WERI-Rb-1 (cell line): ENCODE measurements around the gene STAM.

Experiments
- DNase-seq: peaks from one replicate; pipeline ENCODE4 v3.0.0-alpha.2; 2020
- H3K27ac ChIP-seq: fragments of 250-450 bp; sonication (Bioruptor Pico); 2 replicates; pipeline ENCODE4 v1.5.1; 2020; ENCODE audit warnings: mild to moderate bottlenecking, moderate library complexity
- H3K27me3 ChIP-seq: fragments of 250-450 bp; sonication (Bioruptor Pico); 2 replicates; pipeline ENCODE4 v1.5.1; 2021; ENCODE audit warnings: mild to moderate bottlenecking, low read depth, moderate library complexity; ENCODE audit not compliant: insufficient read depth, severe bottlenecking
- H3K36me3 ChIP-seq: fragments of 250-450 bp; sonication (Bioruptor Pico); 2 replicates; pipeline ENCODE4 v1.5.1; 2020; ENCODE audit warnings: mild to moderate bottlenecking, moderate library complexity
- H3K4me3 ChIP-seq: 2 replicates; pipeline ENCODE4 v1.5.1; 2011; ENCODE audit warnings: low read depth, mild to moderate bottlenecking, control low read depth, low read length
- H3K9me3 ChIP-seq: fragments of 250-450 bp; sonication (Bioruptor Pico); 2 replicates; pipeline ENCODE4 v1.5.1; 2021; ENCODE audit warnings: mild to moderate bottlenecking, moderate library complexity; ENCODE audit not compliant: severe bottlenecking
- CTCF ChIP-seq: IDR thresholded peaks from 2 replicates; pipeline ENCODE4 v1.5.1; 2011; ENCODE audit warnings: low read depth, mild to moderate bottlenecking, control low read depth, inconsistent platforms, low read length

STAM gene

GRCh38 chr10:17649052-17649451, 5.1 kb downstream of the STAM start:
- TF ChIP-seq CTCF = no peak
- DNase-seq = no peak
- Histone ChIP-seq H3K36me3 (peaks cover 4% of the 10 kb centered on the region; the same call in 1 of the 2 replicates), H3K27me3 (no peaks in the 10 kb centered on the region), H3K9me3 (no peaks in the 10 kb centered on the region), H3K4me3 (no peak overlapping the region), H3K27ac (no peak overlapping the region)

DNA sequence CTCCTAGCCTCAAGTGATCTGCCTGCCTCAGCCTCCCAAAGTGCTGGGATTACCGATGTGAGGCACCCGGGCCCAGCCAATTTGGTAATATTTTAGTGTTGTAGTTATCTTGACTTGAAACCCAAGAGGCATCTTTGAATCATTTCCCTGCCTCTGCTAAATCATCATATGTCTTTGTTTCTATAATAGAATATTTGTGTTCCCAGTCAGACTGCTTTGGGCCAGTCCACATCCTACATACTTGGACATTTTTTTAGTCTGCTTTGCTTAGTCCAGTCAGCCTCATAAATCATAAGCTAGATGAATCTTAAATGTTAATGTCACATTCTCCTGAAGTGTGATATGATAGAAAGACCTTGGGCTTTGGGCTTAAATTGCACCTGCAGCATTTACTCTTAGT, 5.9 kb downstream of the STAM start:
- Histone ChIP-seq H3K36me3 (peaks cover 4% of the 10 kb centered on the region; the same call in 1 of the 2 replicates), H3K4me3 (no peak overlapping the region), H3K27me3 (no peaks in the 10 kb centered on the region), H3K9me3 (no peaks in the 10 kb centered on the region), H3K27ac (no peak overlapping the region)
- no peak for TF ChIP-seq CTCF
- DNase-seq = no peak

- H3K4me3 ChIP-seq = no peak overlapping the region
- H3K27me3 ChIP-seq = no peaks in the 10 kb centered on the region
- no peak for TF ChIP-seq CTCF
- no peak overlapping the region for H3K27ac ChIP-seq
- DNase-seq = no peak
- H3K36me3 ChIP-seq = peaks cover 4% of the 10 kb centered on the region; the same call in 1 of the 2 replicates
- H3K9me3 ChIP-seq = no peaks in the 10 kb centered on the region
Observed at GRCh38 chr10:17650416-17650815, 6.5 kb downstream of the STAM start.

DNA sequence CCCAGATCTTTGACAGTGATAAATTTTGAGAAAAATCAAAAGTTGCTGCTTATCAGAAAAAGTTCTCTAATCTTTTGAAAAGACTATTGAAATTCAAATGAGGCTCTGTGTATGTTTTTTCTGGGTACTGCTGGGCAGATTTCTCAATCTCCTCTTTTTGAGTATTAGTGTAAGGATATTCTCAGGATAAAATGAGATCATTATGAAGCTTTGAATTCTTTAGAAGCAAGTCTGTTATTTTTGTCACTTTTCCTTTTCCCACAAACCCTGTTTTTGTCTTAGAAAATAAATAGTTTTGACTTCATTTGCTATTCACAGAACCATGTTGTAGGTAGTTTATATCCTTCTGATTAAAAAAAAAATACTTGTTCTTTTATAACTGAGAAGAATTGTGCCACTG, 7.9 kb downstream of the STAM start:
- Histone ChIP-seq H3K4me3 (no peak overlapping the region), H3K27ac (no peak overlapping the region), H3K9me3 (no peaks in the 10 kb centered on the region), H3K27me3 (no peaks in the 10 kb centered on the region), H3K36me3 (peaks cover 4% of the 10 kb centered on the region; the same call in 1 of the 2 replicates)
- no peak for TF ChIP-seq CTCF
- no peak for DNase-seq

DNA sequence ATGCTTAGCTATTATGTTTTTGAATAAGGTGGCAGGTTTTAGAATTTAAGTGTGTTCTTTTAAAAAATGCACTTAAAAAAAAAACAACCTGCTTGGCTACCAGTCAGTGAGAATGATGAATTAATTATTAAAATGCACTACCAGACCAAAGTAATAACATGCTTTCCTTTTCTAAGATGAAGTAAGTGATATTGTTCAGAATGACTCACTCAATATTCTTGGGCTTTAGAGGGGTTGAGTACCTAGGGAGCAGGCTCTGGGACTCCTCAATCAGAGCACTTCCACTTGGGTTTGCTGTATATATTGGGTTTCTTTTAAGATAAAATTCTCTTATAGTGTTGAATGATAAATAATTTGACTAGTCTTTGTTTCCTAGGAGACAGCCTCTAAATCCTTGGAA, 8.6 kb downstream of the STAM start:
- peaks cover 4% of the 10 kb centered on the region; the same call in 1 of the 2 replicates for H3K36me3 ChIP-seq

More for the DNA sequence above, 8.6 kb downstream of the STAM start:
- Histone ChIP-seq H3K27me3 (no peaks in the 10 kb centered on the region), H3K9me3 (no peaks in the 10 kb centered on the region), H3K4me3 (no peak overlapping the region), H3K27ac (no peak overlapping the region)
- no peak for DNase-seq
- no peak for TF ChIP-seq CTCF
